Nephron (organoid): Measurements from ENCODE around the gene ABLIM1.

Experiments
- H3K27ac Mint-ChIP-seq, 3 experiments: 2 replicates each; pipeline ENCODE4 v1.8.0; 2020; ENCODE audit warnings: mixed read lengths in 3 of 3, mild to moderate bottlenecking in 2 of 3, moderate library complexity in 1 of 3
- H3K27me3 Mint-ChIP-seq: 2 replicates; pipeline ENCODE4 v1.8.0; 2021; ENCODE audit warnings: low read depth, mild to moderate bottlenecking, moderate library complexity, mixed read lengths
- H3K36me3 Mint-ChIP-seq: 2 replicates; pipeline ENCODE4 v1.8.0; 2020; ENCODE audit warnings: low read depth, mixed read lengths
- H3K4me1 Mint-ChIP-seq: 2 replicates; pipeline ENCODE4 v1.8.0; 2020; ENCODE audit warnings: mixed read lengths
- H3K4me3 Mint-ChIP-seq, 3 experiments: 2 replicates each; pipeline ENCODE4 v1.8.0; 2020; ENCODE audit warnings: mild to moderate bottlenecking in 3 of 3, mixed read lengths in 3 of 3, moderate library complexity in 2 of 3
- H3K9me3 Mint-ChIP-seq: 2 replicates; pipeline ENCODE4 v1.8.0; 2020; ENCODE audit warnings: mixed read lengths
- TF ChIP-seq, protein P1 (sequence below), 3 experiments: fragments of 200-600 bp; sonication (generic); IDR thresholded peaks; one replicate each; pipeline ENCODE4 v1.5.0; 2021; ENCODE audit warnings: antibody characterized with exemption in 3 of 3; ENCODE audit not compliant: unreplicated experiment in 3 of 3

The ABLIM1 gene

DNA sequence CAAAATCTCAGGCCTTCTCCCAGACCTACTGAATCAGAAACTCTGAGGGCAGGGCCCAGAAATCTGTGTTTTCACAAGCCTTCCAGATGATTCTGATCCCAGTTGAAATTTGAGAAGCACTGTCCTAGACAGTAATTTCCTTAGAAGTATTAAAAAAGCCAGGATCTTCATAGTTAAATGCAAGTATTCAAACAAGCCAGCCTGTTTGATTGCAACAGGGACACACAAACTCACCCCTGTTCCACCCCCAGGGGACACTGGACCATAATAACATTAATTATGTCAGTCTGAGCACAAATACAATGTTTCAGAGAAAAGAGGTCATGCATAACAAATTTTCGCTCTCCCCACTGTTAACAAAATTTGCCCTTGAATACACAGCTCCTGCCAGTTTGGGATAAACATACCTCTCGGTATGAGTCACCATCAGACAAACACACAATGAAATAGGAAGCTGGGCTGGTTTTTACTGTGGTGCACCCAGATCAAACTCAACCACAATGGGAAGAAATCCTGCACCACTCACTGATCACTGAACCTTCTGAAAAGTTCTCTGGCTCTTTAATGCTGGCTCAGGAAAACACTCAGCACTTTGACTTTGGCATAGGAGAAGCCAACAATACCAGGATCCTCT is 34.3 kb downstream of the ABLIM1 start:
- H3K9me3 Mint-ChIP-seq, result no peaks in the 10 kb centered on the region
- H3K27ac Mint-ChIP-seq, result peak overlapping the region; percentile 50 to 59 (median 51)
- TF ChIP-seq, protein P1, sequence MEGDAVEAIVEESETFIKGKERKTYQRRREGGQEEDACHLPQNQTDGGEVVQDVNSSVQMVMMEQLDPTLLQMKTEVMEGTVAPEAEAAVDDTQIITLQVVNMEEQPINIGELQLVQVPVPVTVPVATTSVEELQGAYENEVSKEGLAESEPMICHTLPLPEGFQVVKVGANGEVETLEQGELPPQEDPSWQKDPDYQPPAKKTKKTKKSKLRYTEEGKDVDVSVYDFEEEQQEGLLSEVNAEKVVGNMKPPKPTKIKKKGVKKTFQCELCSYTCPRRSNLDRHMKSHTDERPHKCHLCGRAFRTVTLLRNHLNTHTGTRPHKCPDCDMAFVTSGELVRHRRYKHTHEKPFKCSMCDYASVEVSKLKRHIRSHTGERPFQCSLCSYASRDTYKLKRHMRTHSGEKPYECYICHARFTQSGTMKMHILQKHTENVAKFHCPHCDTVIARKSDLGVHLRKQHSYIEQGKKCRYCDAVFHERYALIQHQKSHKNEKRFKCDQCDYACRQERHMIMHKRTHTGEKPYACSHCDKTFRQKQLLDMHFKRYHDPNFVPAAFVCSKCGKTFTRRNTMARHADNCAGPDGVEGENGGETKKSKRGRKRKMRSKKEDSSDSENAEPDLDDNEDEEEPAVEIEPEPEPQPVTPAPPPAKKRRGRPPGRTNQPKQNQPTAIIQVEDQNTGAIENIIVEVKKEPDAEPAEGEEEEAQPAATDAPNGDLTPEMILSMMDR (IDR thresholded peaks at IDR 0.05; ENCODE audit: unreplicated experiment in 3 of 3), result no peak
- H3K4me1 Mint-ChIP-seq, result peaks cover 11% of the 10 kb centered on the region
- H3K4me3 Mint-ChIP-seq, result no peak overlapping the region
- H3K36me3 Mint-ChIP-seq, result no peaks in the 10 kb centered on the region
- peaks cover 4% of the 10 kb centered on the region for H3K27me3 Mint-ChIP-seq

DNA sequence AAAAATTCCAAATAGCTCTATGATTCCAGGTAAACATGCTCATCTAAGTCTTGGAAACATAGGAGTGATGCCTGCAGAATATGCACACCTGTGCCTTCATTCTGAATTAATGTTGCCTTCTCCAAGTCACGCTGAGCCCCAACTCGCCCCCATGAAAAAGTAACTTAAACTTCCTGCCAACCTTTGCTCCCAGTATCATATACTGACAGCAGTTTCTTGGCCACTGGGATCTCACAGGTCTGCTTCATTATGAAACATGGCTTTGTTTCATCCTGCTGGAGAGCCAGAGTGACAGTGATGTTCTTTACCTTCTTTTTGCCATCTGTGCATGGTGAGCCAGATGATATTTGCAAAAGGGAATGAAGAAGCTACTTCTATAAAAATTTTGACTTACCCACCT is 34.9 kb downstream of the ABLIM1 start:
- Mint-ChIP-seq H3K4me3 (no peak overlapping the region), H3K4me1 (peaks cover 11% of the 10 kb centered on the region), H3K9me3 (no peaks in the 10 kb centered on the region), H3K27ac (peak overlapping the region; percentile 7 to 47 (median 20)), H3K27me3 (peaks cover 3% of the 10 kb centered on the region), H3K36me3 (no peaks in the 10 kb centered on the region)
- TF ChIP-seq, protein P1 (IDR thresholded peaks at IDR 0.05; ENCODE audit: unreplicated experiment in 3 of 3), result no peak

DNA sequence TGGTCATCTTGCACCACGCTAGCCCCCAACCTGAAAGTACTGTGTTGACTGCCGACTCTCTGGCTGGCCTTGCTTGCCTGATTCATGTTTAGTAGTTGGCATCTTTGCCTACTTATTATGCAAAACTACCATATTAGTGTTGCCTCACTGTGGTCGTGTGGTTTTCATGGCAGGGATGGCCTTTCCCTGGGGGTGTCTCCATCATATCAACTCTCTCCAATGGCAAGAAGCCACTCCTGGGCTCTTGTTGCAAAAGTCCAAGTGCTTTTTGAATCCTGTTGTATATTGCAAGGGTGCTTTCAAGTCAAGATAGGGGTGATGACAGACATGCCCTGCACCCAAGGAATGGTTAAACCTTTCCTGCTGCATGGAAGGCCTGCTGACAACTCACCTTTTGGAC is 39.4 kb downstream of the ABLIM1 start:
- no peaks in the 10 kb centered on the region for H3K9me3 Mint-ChIP-seq
- TF ChIP-seq, protein P1 (IDR thresholded peaks at IDR 0.05; ENCODE audit: unreplicated experiment in 3 of 3), result no peak
- no peak overlapping the region for H3K27ac Mint-ChIP-seq
- no peaks in the 10 kb centered on the region for H3K36me3 Mint-ChIP-seq
- no peak overlapping the region for H3K4me3 Mint-ChIP-seq
- peaks cover 13% of the 10 kb centered on the region for H3K4me1 Mint-ChIP-seq
- H3K27me3 Mint-ChIP-seq, result peaks cover 3% of the 10 kb centered on the region

DNA sequence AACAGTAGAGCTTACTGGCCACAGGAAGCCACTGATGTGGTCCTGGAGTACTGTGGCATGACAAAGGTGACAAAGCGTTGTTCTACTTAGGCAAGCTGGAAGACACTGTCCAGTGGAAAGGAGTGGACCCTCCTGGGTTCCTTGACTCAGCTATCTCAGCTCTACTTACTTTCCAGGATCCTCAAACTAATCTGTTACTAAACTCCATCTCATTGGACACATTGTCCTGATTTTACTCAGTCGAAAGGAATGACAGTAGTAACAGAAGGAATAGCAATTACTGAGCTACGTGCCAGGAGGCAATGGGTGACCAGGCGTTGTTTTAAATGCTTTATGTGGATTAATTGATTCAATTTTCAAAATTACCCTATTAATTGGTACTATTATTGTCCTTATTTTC is 41.6 kb downstream of the ABLIM1 start:
- no peaks in the 10 kb centered on the region for H3K36me3 Mint-ChIP-seq
- no peaks in the 10 kb centered on the region for H3K9me3 Mint-ChIP-seq
- H3K27me3 Mint-ChIP-seq, result peaks cover 11% of the 10 kb centered on the region
- peaks cover 11% of the 10 kb centered on the region for H3K4me1 Mint-ChIP-seq
- no peak overlapping the region for H3K27ac Mint-ChIP-seq
- TF ChIP-seq, protein P1 (IDR thresholded peaks at IDR 0.05; ENCODE audit: unreplicated experiment in 3 of 3), result no peak
- no peak overlapping the region for H3K4me3 Mint-ChIP-seq

DNA sequence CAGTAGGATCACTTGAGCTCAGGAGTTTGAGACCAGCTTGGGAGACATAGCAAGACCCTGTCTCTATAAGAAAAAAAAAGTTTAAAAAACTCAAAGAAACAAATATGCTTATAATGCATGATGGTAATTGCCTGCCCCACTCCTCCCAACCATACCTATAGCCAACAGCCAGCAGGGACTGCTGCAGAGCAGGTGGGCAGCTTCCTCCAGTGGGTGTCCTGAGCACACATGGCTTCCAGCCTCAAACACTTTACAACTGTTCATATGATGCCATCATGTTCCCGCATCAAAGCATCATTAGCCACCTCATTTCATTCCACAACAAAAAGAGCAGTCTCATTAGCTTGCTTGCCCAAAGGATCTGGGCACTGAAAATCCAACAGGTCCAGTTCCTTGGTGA is 42.0 kb downstream of the ABLIM1 start:
- Mint-ChIP-seq H3K4me3 (no peak overlapping the region), H3K9me3 (no peaks in the 10 kb centered on the region), H3K36me3 (no peaks in the 10 kb centered on the region), H3K27me3 (peaks cover 11% of the 10 kb centered on the region), H3K27ac (no peak overlapping the region), H3K4me1 (peaks cover 13% of the 10 kb centered on the region)
- TF ChIP-seq, protein P1 (IDR thresholded peaks at IDR 0.05; ENCODE audit: unreplicated experiment in 3 of 3), result no peak

DNA sequence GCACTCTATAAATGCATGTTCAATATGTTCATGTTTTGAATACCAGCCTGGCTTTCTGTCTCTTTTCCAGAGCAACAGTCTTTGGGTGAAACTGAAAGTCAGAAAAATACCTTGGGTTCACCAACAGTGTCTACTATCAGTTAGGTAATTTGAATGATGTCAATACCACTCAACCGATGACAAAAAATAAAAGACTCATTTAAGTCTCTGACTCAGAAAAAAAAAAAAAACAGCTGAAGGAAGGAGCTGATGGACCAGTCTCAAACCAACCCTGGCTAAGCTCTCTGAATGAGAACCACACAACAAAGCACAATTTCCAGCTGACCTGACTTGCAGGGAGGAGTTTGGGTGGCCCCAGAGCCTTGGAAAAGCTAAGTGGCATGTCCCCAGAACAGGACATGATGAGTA is 42.5 kb downstream of the ABLIM1 start:
- Mint-ChIP-seq H3K36me3 (no peaks in the 10 kb centered on the region), H3K27me3 (peaks cover 11% of the 10 kb centered on the region), H3K27ac (peak overlapping the region; percentile 11 to 63 (median 49)), H3K9me3 (no peaks in the 10 kb centered on the region), H3K4me1 (peaks cover 13% of the 10 kb centered on the region), H3K4me3 (no peak overlapping the region)
- TF ChIP-seq, protein P1 (IDR thresholded peaks at IDR 0.05; ENCODE audit: unreplicated experiment in 3 of 3), result no peak
